A673 (cell line): ENCODE measurements around the gene HNF4A.

ENCODE experiments used
- CTCF ChIP-seq: fragments of 300-800, 200-600 bp; sonication (generic); conservative IDR thresholded peaks from 2 replicates; pipeline ENCODE4 v1.5.1; 2017; ENCODE audit warnings: low read depth, mild to moderate bottlenecking, antibody characterized with exemption, low read length, moderate library complexity, mixed read lengths
- EZH2 ChIP-seq: fragments of 200-600 bp; sonication (generic); IDR thresholded peaks from 2 replicates; pipeline ENCODE4 v1.6.1; 2017; ENCODE audit warnings: borderline replicate concordance, low read depth, mild to moderate bottlenecking, mixed read lengths, antibody characterized with exemption, low read length; ENCODE audit not compliant: poor library complexity, severe bottlenecking

- peak; percentile 98 for TF ChIP-seq CTCF
- TF ChIP-seq EZH2 = no peak
Measured at GRCh38 chr20:44384423-44385027, 29.0 kb downstream of the HNF4A start.
